ENCODE data around the gene ALPP.

DNA sequence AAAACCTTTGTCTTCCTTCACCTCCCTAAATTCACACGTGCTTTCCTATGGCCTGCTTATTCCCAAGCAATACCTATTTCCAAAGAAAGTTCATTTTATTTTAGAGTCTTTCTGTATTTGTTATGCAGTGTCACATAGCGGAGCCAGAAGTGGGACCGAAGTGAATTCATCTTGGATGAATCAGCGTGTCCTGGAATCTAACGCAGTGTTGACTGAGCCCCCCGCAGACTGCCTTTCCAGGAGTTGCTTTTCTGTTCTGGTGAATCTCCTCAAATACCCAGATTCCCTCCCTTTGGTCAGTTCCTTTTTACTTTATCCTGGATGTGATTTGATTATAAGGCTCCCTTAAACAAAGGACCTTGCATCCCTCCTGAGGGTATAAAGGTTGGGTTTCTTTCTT is 10.8 kb downstream of the ALPP start:
- TF ChIP-seq, protein P1, sequence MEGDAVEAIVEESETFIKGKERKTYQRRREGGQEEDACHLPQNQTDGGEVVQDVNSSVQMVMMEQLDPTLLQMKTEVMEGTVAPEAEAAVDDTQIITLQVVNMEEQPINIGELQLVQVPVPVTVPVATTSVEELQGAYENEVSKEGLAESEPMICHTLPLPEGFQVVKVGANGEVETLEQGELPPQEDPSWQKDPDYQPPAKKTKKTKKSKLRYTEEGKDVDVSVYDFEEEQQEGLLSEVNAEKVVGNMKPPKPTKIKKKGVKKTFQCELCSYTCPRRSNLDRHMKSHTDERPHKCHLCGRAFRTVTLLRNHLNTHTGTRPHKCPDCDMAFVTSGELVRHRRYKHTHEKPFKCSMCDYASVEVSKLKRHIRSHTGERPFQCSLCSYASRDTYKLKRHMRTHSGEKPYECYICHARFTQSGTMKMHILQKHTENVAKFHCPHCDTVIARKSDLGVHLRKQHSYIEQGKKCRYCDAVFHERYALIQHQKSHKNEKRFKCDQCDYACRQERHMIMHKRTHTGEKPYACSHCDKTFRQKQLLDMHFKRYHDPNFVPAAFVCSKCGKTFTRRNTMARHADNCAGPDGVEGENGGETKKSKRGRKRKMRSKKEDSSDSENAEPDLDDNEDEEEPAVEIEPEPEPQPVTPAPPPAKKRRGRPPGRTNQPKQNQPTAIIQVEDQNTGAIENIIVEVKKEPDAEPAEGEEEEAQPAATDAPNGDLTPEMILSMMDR (IDR thresholded peaks at IDR 0.05; ENCODE audit: extremely low read depth in 1 of 2, insufficient read depth in 1 of 2, low read depth in 1 of 2, low read length in 2 of 2) = no peak
- TF ChIP-seq EZH2 (IDR thresholded peaks at IDR 0.05; ENCODE audit: borderline replicate concordance, low read depth, low read length, severe bottlenecking) (no peak), POLR2A (IDR thresholded peaks at IDR 0.05; ENCODE audit: low read depth, low read length) (no peak), POLR2AphosphoS5 (IDR thresholded peaks at IDR 0.05; ENCODE audit: insufficient read depth, low read depth, low read length) (no peak)
